CD4-positive, CD25-positive, alpha-beta regulatory T cell (primary cell): ENCODE measurements around the gene BLOC1S4. TPM values are rescaled to one million over a fixed set of nuclear protein-coding genes. Genes with fewer than 3 reads are reported as not detected.
A peak's percentile ranks its signal among the peaks of the same experiment; 100 is the strongest.

Experiments
- ATAC-seq, 2 donors: fragments of 150-1000 bp; cut with Tn5 transposase; one replicate each; pipeline ENCODE4 v1.10.0; 2021; ENCODE audit warnings: low read depth in 2 of 2, moderate number of reproducible peaks in 2 of 2, moderate library complexity in 1 of 2
- DNase-seq, 3 donors: peaks; one replicate each; pipeline versions ENCODE4 v3.0.0 to v3.0.0-alpha.2; 2012 to 2022; ENCODE audit warnings: mixed read lengths in 1 of 3
- H3K27ac ChIP-seq: one replicate; pipeline ENCODE4 v1.7.0; 2013; ENCODE audit warnings: mild to moderate bottlenecking, low read length; ENCODE audit not compliant: insufficient read depth, poor library complexity, severe bottlenecking
- H3K27me3 ChIP-seq: one replicate; pipeline ENCODE4 v1.7.0; 2013; ENCODE audit warnings: low read length; ENCODE audit not compliant: control insufficient read depth, insufficient read depth
- H3K36me3 ChIP-seq: one replicate; pipeline ENCODE4 v1.7.0; 2013; ENCODE audit warnings: mild to moderate bottlenecking, low read length, moderate library complexity; ENCODE audit not compliant: control insufficient read depth, insufficient read depth
- H3K4me1 ChIP-seq: 2 replicates; pipeline ENCODE4 v1.7.0; 2013; ENCODE audit warnings: mild to moderate bottlenecking, low read length; ENCODE audit not compliant: insufficient read depth, control insufficient read depth, poor library complexity, severe bottlenecking
- H3K4me3 ChIP-seq: one replicate; pipeline ENCODE4 v1.7.0; 2013; ENCODE audit warnings: low read depth, mild to moderate bottlenecking, low read length, moderate library complexity
- H3K9me3 ChIP-seq, 2 experiments: 1 replicate in 1 of 2; 2 replicates in 1 of 2; pipeline ENCODE4 v1.7.0; 2013; ENCODE audit warnings: low read length in 2 of 2, mild to moderate bottlenecking in 1 of 2, moderate library complexity in 1 of 2; ENCODE audit not compliant: control insufficient read depth in 2 of 2
- H3K27ac Mint-ChIP-seq, 3 donors: one replicate each; pipeline ENCODE4 v1.8.0; 2020 to 2022; ENCODE audit warnings: mild to moderate bottlenecking in 3 of 3, mixed read lengths in 3 of 3, moderate library complexity in 2 of 3
- H3K27me3 Mint-ChIP-seq: one replicate; pipeline ENCODE4 v1.8.0; 2022; ENCODE audit warnings: mild to moderate bottlenecking, mixed read lengths
- H3K36me3 Mint-ChIP-seq: one replicate; pipeline ENCODE4 v1.8.0; 2020; ENCODE audit warnings: mixed read lengths
- H3K4me1 Mint-ChIP-seq, 4 donors: one replicate each; pipeline ENCODE4 v1.8.0; 2020 to 2022; ENCODE audit warnings: mixed read lengths in 4 of 4, mild to moderate bottlenecking in 1 of 4
- H3K4me3 Mint-ChIP-seq, 4 donors: one replicate each; pipeline ENCODE4 v1.8.0; 2020 to 2022; ENCODE audit warnings: mild to moderate bottlenecking in 4 of 4, mixed read lengths in 4 of 4, moderate library complexity in 3 of 4
- H3K9me3 Mint-ChIP-seq, 7 donors: one replicate each; pipeline ENCODE4 v1.8.0; 2020 to 2022; ENCODE audit warnings: mixed read lengths in 7 of 7, mild to moderate bottlenecking in 3 of 7, moderate library complexity in 2 of 7
- polyA plus RNA-seq, 4 donors: library from polyadenylated mRNA; unstranded; fragments of 300-500 nt; fragmentation: Illumina TruSeq; gene quantifications; one replicate each; pipeline ENCODE4 v1.2.3, GENCODE V29; 2021
- total RNA-seq: library from RNA; stranded (reverse); gene quantifications from one replicate; pipeline ENCODE4 v1.2.3, GENCODE V29; 2022

Gene BLOC1S4
- total and polyA plus RNA-seq, 5 donors from 2014 or later: 27.5 to 103 (median 91.0) TPM

DNA sequence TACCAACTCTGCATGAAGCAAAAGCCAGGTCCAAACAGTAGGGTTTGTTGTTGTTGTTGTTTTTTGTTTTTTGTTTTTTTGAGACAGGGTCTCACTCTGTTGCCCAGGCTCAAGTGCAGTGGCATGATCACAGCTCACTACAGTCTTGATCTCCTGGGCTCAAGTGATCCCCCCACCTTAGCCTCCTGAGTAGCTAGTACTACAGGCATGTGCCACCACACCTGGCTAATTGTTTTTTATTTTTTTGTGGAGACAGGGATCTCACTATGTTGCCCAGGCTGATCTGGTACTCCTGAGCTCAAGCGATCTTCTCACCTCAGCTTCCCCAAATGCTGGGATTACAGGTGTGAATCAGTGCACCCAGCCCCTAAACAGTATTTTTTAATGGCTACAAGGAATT lies 16.1 kb upstream of the BLOC1S4 start:
- Histone ChIP-seq H3K36me3 (peaks cover 13% of the 10 kb centered on the region), H3K4me3 (no peak overlapping the region), H3K27ac (no peak overlapping the region), H3K27me3 (no peaks in the 10 kb centered on the region), H3K9me3 (no peaks in the 10 kb centered on the region), H3K4me1 (peaks cover 45% of the 10 kb centered on the region)
- H3K27ac Mint-ChIP-seq: peak overlapping the region; percentile 20 to 92 (median 36)
- H3K9me3 Mint-ChIP-seq: peaks cover 0 to 1% (median 0%) of the 10 kb centered on the region in 7 donors
- ATAC-seq (no peak), DNase-seq (no peak)
- peak overlapping the region in 2 of 4 donors; percentile 47 to 69 for H3K4me3 Mint-ChIP-seq
- H3K4me1 Mint-ChIP-seq: peaks cover 17 to 79% (median 49%) of the 10 kb centered on the region in 4 donors
- H3K27me3 Mint-ChIP-seq: no peaks in the 10 kb centered on the region
- peaks cover 41% of the 10 kb centered on the region for H3K36me3 Mint-ChIP-seq

DNA sequence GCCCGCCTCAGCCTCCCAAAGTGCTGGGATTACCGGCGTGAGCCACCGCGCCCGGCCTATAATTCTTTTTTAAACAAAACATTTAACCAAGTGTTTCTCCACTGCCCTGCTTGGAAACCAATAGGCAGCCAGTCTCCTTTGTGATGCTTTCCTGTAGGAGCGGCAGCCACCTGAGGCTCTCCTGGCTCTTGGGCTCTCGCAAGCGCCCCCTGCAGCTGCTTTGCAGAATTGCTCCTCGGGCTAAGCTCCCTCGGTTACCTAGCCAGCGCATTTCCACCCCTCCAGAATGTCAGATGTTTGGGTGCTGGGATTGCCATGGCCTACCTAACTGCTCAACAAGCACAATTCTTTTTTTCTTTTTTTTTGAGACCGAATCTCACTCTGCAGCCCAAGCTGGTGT lies 14.6 kb upstream of the BLOC1S4 start:
- DNase-seq (peak in 2 of 3 donors; percentile 18 to 64), ATAC-seq (no peak)
- Mint-ChIP-seq H3K27me3 (no peaks in the 10 kb centered on the region), H3K9me3 (peaks cover 0 to 1% (median 0%) of the 10 kb centered on the region in 7 donors), H3K4me1 (peaks cover 22 to 80% (median 53%) of the 10 kb centered on the region in 4 donors), H3K27ac (peak overlapping the region in 1 of 3 donors; percentile 79), H3K4me3 (no peak overlapping the region), H3K36me3 (peaks cover 54% of the 10 kb centered on the region)
- Histone ChIP-seq H3K4me1 (peaks cover 45% of the 10 kb centered on the region), H3K36me3 (peaks cover 24% of the 10 kb centered on the region), H3K4me3 (no peak overlapping the region), H3K9me3 (no peaks in the 10 kb centered on the region), H3K27ac (no peak overlapping the region), H3K27me3 (no peaks in the 10 kb centered on the region)

DNA sequence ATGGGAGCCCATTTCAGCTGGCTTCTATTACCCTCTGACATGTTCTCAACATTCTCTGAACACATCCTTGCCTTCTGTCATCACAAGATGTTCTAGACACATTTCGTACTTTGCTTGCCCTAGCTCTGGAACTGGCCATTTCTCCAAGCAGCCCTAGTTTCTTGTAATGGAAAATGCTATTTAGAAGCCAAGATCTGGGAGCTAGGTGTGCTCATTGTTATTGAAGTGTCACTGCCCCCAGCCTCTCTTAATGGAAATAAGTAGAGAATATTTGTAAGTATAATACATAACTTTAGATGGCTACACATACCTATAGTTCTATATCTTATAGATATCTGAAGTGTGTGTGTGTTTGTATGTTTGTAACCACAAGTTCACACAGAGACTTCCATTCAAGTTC lies 13.2 kb upstream of the BLOC1S4 start:
- ATAC-seq (no peak), DNase-seq (no peak)
- peaks cover 64% of the 10 kb centered on the region for H3K36me3 Mint-ChIP-seq
- Histone ChIP-seq H3K4me3 (no peak overlapping the region), H3K27ac (no peak overlapping the region), H3K4me1 (peaks cover 46% of the 10 kb centered on the region), H3K36me3 (peaks cover 36% of the 10 kb centered on the region), H3K9me3 (no peaks in the 10 kb centered on the region), H3K27me3 (no peaks in the 10 kb centered on the region)
- H3K27me3 Mint-ChIP-seq: no peaks in the 10 kb centered on the region
- peaks cover 24 to 81% (median 56%) of the 10 kb centered on the region in 4 donors for H3K4me1 Mint-ChIP-seq
- H3K9me3 Mint-ChIP-seq: peaks cover 0 to 1% (median 0%) of the 10 kb centered on the region in 7 donors
- H3K27ac Mint-ChIP-seq: peak overlapping the region in 2 of 3 donors; percentile 42 to 85
- H3K4me3 Mint-ChIP-seq: no peak overlapping the region

DNA sequence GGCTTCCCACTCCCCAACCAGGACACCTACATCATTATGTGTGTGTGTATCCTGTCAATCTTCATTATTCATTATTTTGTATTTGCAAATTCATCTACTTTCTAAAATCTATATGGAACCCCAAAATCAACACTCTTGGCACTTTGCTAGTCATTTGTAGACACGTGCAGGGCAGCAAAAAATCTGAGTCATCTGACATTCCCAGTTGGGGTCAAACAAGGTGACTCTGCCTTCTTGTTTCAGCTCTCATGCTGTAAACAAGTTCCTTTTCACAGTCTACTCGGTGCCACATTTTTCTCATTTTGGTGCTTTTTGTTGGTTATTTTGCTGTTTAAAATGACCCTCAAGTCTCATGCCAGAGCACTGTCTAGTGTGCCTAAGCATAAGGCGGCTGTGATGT lies 12.2 kb upstream of the BLOC1S4 start:
- peaks cover 41% of the 10 kb centered on the region for H3K36me3 ChIP-seq
- no peak for DNase-seq
- H3K27ac ChIP-seq: no peak overlapping the region
- H3K27ac Mint-ChIP-seq: peak overlapping the region; percentile 42 to 87 (median 48)
- no peaks in the 10 kb centered on the region for H3K27me3 Mint-ChIP-seq
- H3K36me3 Mint-ChIP-seq: peaks cover 66% of the 10 kb centered on the region
- H3K4me1 ChIP-seq: peaks cover 54% of the 10 kb centered on the region
- no peak for ATAC-seq
- H3K4me3 Mint-ChIP-seq: no peak overlapping the region
- no peaks in the 10 kb centered on the region for H3K9me3 ChIP-seq
- H3K9me3 Mint-ChIP-seq: peaks cover 0 to 1% (median 0%) of the 10 kb centered on the region in 7 donors
- no peaks in the 10 kb centered on the region for H3K27me3 ChIP-seq
- peaks cover 29 to 83% (median 61%) of the 10 kb centered on the region in 4 donors for H3K4me1 Mint-ChIP-seq
- no peak overlapping the region for H3K4me3 ChIP-seq

DNA sequence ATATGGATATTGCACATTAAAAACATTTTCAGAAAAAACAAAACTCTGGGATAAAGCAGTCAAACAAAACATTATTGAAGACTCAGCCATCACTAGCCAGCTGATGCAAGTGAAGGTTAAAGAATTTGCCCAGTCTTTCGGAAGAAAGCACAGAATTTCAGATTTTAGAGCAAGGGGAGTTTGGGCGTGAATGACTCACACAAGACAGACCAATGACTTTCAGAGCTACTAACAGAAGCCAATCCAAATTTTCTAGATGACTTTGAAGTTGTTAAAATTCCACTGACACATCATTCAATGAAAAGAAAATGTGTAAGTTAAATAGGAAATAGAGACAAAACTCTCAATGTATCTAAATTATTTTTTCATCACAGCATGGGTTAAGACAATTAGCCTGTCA lies 10.3 kb upstream of the BLOC1S4 start:
- no peak overlapping the region for H3K27ac Mint-ChIP-seq
- H3K27ac ChIP-seq: no peak overlapping the region
- DNase-seq (no peak), ATAC-seq (no peak)
- H3K4me3 Mint-ChIP-seq: peak overlapping the region in 2 of 4 donors; percentile 31 to 94
- H3K4me1 Mint-ChIP-seq: peaks cover 44 to 82% (median 65%) of the 10 kb centered on the region in 4 donors
- H3K4me3 ChIP-seq: peak overlapping the region; percentile 87
- peaks cover 9% of the 10 kb centered on the region for H3K27me3 Mint-ChIP-seq
- peaks cover 0 to 5% (median 0%) of the 10 kb centered on the region in 7 donors for H3K9me3 Mint-ChIP-seq
- peaks cover 54% of the 10 kb centered on the region for H3K36me3 Mint-ChIP-seq
- H3K9me3 ChIP-seq: no peaks in the 10 kb centered on the region
- H3K4me1 ChIP-seq: peaks cover 56% of the 10 kb centered on the region
- H3K36me3 ChIP-seq: peaks cover 41% of the 10 kb centered on the region
- H3K27me3 ChIP-seq: no peaks in the 10 kb centered on the region

DNA sequence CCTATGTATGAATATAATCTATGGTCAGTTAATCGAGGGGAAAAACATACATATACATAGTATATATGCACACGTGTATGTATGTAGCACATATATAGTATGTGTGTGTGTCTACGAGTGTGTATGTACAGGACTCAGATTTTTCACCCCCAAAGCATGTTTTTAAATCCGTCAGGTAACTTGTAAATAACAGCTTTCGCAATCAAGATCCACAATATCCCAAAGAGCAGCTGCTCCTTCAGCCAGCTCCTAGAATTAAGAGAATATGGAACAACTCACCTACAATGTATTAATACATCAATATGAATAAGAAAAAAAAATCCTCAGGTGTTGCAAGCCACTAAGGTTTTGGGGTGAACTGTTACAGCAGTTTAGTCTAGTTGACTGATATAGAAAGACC lies 9.8 kb upstream of the BLOC1S4 start:
- DNase-seq (no peak), ATAC-seq (no peak)
- Histone ChIP-seq H3K9me3 (no peaks in the 10 kb centered on the region), H3K27ac (no peak overlapping the region), H3K27me3 (no peaks in the 10 kb centered on the region), H3K4me3 (peak overlapping the region; percentile 87), H3K4me1 (peaks cover 56% of the 10 kb centered on the region), H3K36me3 (peaks cover 41% of the 10 kb centered on the region)
- H3K9me3 Mint-ChIP-seq: peaks cover 0 to 5% (median 0%) of the 10 kb centered on the region in 7 donors
- peaks cover 52% of the 10 kb centered on the region for H3K36me3 Mint-ChIP-seq
- H3K4me3 Mint-ChIP-seq: peak overlapping the region; percentile 8 to 97 (median 77)
- H3K4me1 Mint-ChIP-seq: peaks cover 46 to 85% (median 68%) of the 10 kb centered on the region in 4 donors
- peaks cover 9% of the 10 kb centered on the region for H3K27me3 Mint-ChIP-seq
- H3K27ac Mint-ChIP-seq: peak overlapping the region; percentile 18 to 27 (median 26)

DNA sequence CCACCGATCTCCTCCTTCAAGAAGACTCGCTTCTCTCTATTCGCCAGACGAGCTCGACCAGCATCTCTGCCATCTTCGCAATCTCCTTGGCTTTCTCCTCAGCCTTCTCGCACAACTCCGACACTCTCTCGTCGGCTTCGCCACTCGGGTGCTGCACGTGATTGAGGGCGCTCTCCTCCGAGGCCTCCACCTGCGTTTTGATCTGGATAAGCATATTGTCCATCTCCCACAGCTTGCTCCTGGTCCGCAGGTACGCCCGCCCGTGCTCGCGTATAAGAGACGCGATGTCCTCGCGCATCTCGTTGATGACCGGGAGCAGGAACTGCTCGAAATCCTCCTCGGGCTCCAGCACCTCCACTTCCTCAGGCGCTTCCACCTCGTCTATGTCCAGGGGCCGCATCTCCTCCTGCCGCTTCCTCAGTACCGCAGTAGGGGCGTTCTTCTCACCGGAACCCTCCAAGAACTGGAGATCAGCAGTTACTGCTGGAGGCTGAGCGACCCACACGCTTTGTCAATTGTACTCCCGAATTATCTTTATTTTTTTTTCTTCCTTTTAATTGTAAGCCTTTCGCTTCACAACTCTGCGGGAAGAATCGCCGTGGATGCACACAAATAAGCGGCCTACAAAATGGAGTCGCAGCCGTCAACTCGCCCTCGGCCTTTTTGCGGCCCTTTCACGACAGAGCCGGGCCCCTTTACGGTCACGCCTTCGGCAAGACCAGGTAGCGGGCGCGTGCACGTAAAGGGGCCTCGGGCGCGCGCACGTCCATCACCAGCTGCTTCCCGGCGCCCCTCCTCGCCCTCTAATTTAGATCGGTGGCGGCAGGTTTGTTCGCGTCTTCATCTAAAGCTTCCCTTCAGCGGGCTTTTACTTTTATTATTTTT lies 6.5 kb upstream of the BLOC1S4 start, which contains the start of gene MRFAP1L1:
MRFAP1L1 (minus strand) TSS at position 636 of the 885 bp plus-strand sequence; CDS start at position 400, 236 bp downstream.
- Mint-ChIP-seq H3K27ac (peak within 1 kb of the TSS; percentile 95 to 100 (median 98)), H3K36me3 (peaks cover 35% of the 10 kb centered on the region), H3K27me3 (peaks cover 14% of the 10 kb centered on the region), H3K9me3 (peaks cover 0 to 5% (median 0%) of the 10 kb centered on the region in 7 donors), H3K4me1 (peaks cover 44 to 65% (median 59%) of the 10 kb centered on the region in 4 donors), H3K4me3 (peak within 1 kb of the TSS; percentile 94 to 99 (median 98))
- H3K4me1 ChIP-seq: peaks cover 56% of the 10 kb centered on the region
- no peaks in the 10 kb centered on the region for H3K9me3 ChIP-seq
- peak within 1 kb of the TSS; percentile 93 for H3K27ac ChIP-seq
- DNase-seq (peak; percentile 96 to 99 (median 98)), ATAC-seq (peak; percentile 84 to 87)
- H3K4me3 ChIP-seq: peak within 1 kb of the TSS; percentile 87
- H3K36me3 ChIP-seq: peaks cover 30% of the 10 kb centered on the region
- H3K27me3 ChIP-seq: no peaks in the 10 kb centered on the region
